ENCODE measurements around the gene ITPRIPL2. TPM values are rescaled to one million over a fixed set of nuclear protein-coding genes. Genes with fewer than 3 reads are reported as not detected.
A peak's percentile ranks its signal among the peaks of the same experiment; 100 is the strongest.

ITPRIPL2 gene
- total and polyA plus RNA-seq, 2 of the 13 experiments (the other 11 are each of a cell fraction or from before 2014, with no cell fraction given) = 5.9 to 12.6 TPM

DNA sequence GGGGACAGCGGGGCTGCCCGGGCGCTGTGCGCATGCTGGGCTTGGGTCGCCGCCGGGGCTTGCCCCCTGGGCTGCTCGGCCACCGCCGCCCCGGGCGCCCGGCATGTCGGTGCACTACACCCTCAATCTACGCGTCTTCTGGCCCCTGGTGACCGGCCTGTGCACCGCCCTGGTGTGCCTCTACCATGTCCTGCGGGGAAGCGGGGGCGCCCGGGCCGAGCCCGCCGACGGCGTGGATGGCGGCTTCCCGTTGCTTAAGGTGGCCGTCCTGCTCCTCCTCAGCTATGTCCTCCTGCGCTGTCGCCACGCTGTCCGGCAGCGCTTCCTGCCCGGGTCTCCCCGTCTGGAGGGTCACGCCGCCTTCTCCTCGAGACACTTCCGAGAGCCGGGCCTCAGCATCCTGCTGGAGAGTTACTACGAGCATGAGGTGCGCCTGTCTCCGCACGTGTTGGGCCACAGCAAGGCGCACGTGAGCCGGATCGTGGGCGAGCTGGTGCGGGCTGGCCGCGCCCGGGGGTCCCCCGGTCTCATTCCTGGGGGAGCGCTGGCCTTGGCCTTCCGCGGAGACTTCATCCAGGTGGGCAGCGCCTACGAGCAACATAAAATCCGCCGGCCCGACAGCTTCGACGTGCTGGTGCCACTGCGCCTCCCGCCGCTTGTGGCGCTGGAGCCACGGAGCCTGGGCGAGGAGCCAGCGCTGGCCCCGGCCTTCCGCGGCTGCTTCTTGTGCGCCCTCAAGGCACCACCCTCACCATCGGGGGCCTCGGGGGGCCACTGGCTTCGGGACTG lies 789 bp downstream of the ITPRIPL2 start (continued):
- peak; percentile 88 for TF ChIP-seq ZBTB33 (CRISPR knock-in tag; IDR thresholded peaks at IDR 0.05)
- TF ChIP-seq, protein P1, sequence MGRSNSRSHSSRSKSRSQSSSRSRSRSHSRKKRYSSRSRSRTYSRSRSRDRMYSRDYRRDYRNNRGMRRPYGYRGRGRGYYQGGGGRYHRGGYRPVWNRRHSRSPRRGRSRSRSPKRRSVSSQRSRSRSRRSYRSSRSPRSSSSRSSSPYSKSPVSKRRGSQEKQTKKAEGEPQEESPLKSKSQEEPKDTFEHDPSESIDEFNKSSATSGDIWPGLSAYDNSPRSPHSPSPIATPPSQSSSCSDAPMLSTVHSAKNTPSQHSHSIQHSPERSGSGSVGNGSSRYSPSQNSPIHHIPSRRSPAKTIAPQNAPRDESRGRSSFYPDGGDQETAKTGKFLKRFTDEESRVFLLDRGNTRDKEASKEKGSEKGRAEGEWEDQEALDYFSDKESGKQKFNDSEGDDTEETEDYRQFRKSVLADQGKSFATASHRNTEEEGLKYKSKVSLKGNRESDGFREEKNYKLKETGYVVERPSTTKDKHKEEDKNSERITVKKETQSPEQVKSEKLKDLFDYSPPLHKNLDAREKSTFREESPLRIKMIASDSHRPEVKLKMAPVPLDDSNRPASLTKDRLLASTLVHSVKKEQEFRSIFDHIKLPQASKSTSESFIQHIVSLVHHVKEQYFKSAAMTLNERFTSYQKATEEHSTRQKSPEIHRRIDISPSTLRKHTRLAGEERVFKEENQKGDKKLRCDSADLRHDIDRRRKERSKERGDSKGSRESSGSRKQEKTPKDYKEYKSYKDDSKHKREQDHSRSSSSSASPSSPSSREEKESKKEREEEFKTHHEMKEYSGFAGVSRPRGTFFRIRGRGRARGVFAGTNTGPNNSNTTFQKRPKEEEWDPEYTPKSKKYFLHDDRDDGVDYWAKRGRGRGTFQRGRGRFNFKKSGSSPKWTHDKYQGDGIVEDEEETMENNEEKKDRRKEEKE (IDR thresholded peaks at IDR 0.05) = no peak
- TF ChIP-seq ZNF44 (CRISPR knock-in tag; IDR thresholded peaks at IDR 0.05) = no peak
- no peak for TF ChIP-seq FOXK1 (CRISPR knock-in tag; IDR thresholded peaks at IDR 0.05; ENCODE audit: borderline replicate concordance, low read depth)
- TF ChIP-seq, protein P2, sequence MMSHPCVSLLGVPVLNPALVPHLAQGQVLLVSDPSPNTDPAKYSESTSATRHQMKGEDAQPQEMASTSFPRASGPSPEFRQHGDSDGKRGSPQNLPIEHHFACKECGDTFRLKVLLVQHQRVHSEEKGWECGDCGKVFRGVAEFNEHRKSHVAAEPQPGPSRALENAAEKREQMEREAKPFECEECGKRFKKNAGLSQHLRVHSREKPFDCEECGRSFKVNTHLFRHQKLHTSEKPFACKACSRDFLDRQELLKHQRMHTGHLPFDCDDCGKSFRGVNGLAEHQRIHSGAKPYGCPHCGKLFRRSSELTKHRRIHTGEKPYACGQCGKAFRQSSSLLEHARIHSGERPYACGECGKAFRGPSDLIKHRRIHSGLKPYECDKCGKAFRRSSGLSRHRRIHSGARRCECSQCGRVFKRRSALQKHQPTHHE (CRISPR knock-in tag; IDR thresholded peaks at IDR 0.05; ENCODE audit: borderline replicate concordance) = 0 out of 2 replicates have a peak, but pooled peaks have one; percentile 50
- TF ChIP-seq, protein P3, sequence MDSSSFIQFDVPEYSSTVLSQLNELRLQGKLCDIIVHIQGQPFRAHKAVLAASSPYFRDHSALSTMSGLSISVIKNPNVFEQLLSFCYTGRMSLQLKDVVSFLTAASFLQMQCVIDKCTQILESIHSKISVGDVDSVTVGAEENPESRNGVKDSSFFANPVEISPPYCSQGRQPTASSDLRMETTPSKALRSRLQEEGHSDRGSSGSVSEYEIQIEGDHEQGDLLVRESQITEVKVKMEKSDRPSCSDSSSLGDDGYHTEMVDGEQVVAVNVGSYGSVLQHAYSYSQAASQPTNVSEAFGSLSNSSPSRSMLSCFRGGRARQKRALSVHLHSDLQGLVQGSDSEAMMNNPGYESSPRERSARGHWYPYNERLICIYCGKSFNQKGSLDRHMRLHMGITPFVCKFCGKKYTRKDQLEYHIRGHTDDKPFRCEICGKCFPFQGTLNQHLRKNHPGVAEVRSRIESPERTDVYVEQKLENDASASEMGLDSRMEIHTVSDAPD (CRISPR knock-in tag; IDR thresholded peaks at IDR 0.05) = no peak
- no peak for TF ChIP-seq U2AF2 (IDR thresholded peaks at IDR 0.05; ENCODE audit: low read depth, low read length)
- TF ChIP-seq DR1 (CRISPR knock-in tag; IDR thresholded peaks at IDR 0.05) = no peak
- peak; percentile 6 for TF ChIP-seq AGO1 (IDR thresholded peaks at IDR 0.05; ENCODE audit: low read depth, low read length, poor library complexity, severe bottlenecking)
- TF ChIP-seq SMAD3 (CRISPR knock-in tag; IDR thresholded peaks at IDR 0.05) = no peak
- TF ChIP-seq CENPX (CRISPR knock-in tag; IDR thresholded peaks at IDR 0.05) = no peak
- TF ChIP-seq, protein P4, sequence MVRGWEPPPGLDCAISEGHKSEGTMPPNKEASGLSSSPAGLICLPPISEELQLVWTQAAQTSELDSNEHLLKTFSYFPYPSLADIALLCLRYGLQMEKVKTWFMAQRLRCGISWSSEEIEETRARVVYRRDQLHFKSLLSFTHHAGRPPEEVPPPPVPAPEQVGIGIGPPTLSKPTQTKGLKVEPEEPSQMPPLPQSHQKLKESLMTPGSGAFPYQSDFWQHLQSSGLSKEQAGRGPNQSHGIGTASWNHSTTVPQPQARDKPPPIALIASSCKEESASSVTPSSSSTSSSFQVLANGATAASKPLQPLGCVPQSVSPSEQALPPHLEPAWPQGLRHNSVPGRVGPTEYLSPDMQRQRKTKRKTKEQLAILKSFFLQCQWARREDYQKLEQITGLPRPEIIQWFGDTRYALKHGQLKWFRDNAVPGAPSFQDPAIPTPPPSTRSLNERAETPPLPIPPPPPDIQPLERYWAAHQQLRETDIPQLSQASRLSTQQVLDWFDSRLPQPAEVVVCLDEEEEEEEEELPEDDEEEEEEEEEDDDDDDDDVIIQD (CRISPR knock-in tag; IDR thresholded peaks at IDR 0.05; ENCODE audit: low read depth) = no peak
- TF ChIP-seq KLF13 (CRISPR knock-in tag; IDR thresholded peaks at IDR 0.05) = no peak
- TF ChIP-seq BRCA1 (CRISPR knock-in tag; IDR thresholded peaks at IDR 0.05) = no peak
- TF ChIP-seq, protein P5, sequence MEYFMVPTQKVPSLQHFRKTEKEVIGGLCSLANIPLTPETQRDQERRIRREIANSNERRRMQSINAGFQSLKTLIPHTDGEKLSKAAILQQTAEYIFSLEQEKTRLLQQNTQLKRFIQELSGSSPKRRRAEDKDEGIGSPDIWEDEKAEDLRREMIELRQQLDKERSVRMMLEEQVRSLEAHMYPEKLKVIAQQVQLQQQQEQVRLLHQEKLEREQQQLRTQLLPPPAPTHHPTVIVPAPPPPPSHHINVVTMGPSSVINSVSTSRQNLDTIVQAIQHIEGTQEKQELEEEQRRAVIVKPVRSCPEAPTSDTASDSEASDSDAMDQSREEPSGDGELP (IDR thresholded peaks at IDR 0.05; ENCODE audit: borderline replicate concordance, low read depth) = no peak

All from HepG2 (cell line).